CD4-positive, alpha-beta memory T cell (primary cell): ENCODE results near the gene CCDC57. TPM values are rescaled to one million over a fixed set of nuclear protein-coding genes. Genes with fewer than 3 reads are reported as not detected.

ENCODE experiments used
- CTCF ChIA-PET: fragments of 350-600 bp; sonication (Branson Sonifier 250); formaldehyde crosslinking; loops from one replicate; lab custom pipeline; 2021; ENCODE audit warnings: inconsistent platforms; ENCODE audit not compliant: partially characterized antibody; lab: Charles Lee
- POLR2A ChIA-PET: fragments of 350-600 bp; sonication (Branson Sonifier 250); formaldehyde crosslinking; loops from one replicate; lab custom pipeline; 2021; ENCODE audit not compliant: partially characterized antibody; lab: Charles Lee
- DNase-seq, 5 donors: peaks; one replicate each; pipeline versions ENCODE4 v3.0.0 to v3.0.0-alpha.2; 2020 to 2022; ENCODE audit warnings: mixed read lengths in 1 of 5
- H3K27ac ChIP-seq: one replicate; pipeline ENCODE4 v1.7.0; 2013; ENCODE audit warnings: low read depth, low read length
- H3K27me3 ChIP-seq: 2 replicates; pipeline ENCODE4 v1.7.0; 2013; ENCODE audit warnings: mild to moderate bottlenecking, low read length, moderate library complexity; ENCODE audit not compliant: insufficient read depth
- H3K36me3 ChIP-seq: 2 replicates; pipeline ENCODE4 v1.7.0; 2013; ENCODE audit warnings: mild to moderate bottlenecking, low read length, moderate library complexity; ENCODE audit not compliant: insufficient read depth
- H3K4me1 ChIP-seq: 2 replicates; pipeline ENCODE4 v1.7.0; 2013; ENCODE audit warnings: mild to moderate bottlenecking, low read length, moderate library complexity; ENCODE audit not compliant: insufficient read depth
- H3K4me3 ChIP-seq, 2 donors: one replicate each; pipeline ENCODE4 v1.7.0; 2013; ENCODE audit warnings: low read length in 2 of 2, mild to moderate bottlenecking in 1 of 2
- H3K9me3 ChIP-seq, 2 donors: one replicate each; pipeline ENCODE4 v1.7.0; 2013; ENCODE audit warnings: low read length in 2 of 2, control low read depth in 1 of 2; ENCODE audit not compliant: control insufficient read depth in 1 of 2
- H3K27ac Mint-ChIP-seq, 7 donors: one replicate each; pipeline ENCODE4 v1.8.0; 2020 to 2021; ENCODE audit warnings: mixed read lengths in 7 of 7, mild to moderate bottlenecking in 6 of 7, inconsistent platforms in 3 of 7, moderate library complexity in 3 of 7
- H3K27me3 Mint-ChIP-seq, 2 donors: one replicate each; pipeline ENCODE4 v1.8.0; 2020 to 2021; ENCODE audit warnings: mixed read lengths in 2 of 2
- H3K36me3 Mint-ChIP-seq, 2 donors: one replicate each; pipeline ENCODE4 v1.8.0; 2020 to 2021; ENCODE audit warnings: mixed read lengths in 2 of 2, inconsistent platforms in 1 of 2, mild to moderate bottlenecking in 1 of 2
- H3K4me1 Mint-ChIP-seq, 4 donors: one replicate each; pipeline ENCODE4 v1.8.0; 2020 to 2021; ENCODE audit warnings: mixed read lengths in 4 of 4, mild to moderate bottlenecking in 1 of 4
- H3K4me3 Mint-ChIP-seq, 8 donors: one replicate each; pipeline ENCODE4 v1.8.0; 2020 to 2021; ENCODE audit warnings: mixed read lengths in 8 of 8, mild to moderate bottlenecking in 7 of 8, moderate library complexity in 6 of 8, inconsistent platforms in 3 of 8
- H3K9me3 Mint-ChIP-seq, 8 donors: one replicate each; pipeline ENCODE4 v1.8.0; 2020 to 2021; ENCODE audit warnings: mixed read lengths in 8 of 8, mild to moderate bottlenecking in 5 of 8, inconsistent platforms in 3 of 8, moderate library complexity in 1 of 8
- intact Hi-C: fragments of 100-400 bp; cut with micrococcal nuclease; formaldehyde crosslinking; loops from one replicate; pipeline ENCODE4 v1.15.1; 2023
- polyA plus RNA-seq, 2 donors: library from polyadenylated mRNA; unstranded; fragments of 300-500 nt; fragmentation: Illumina TruSeq; gene quantifications; one replicate each; pipeline ENCODE4 v1.2.3, GENCODE V29; 2021
- total RNA-seq, 2 experiments: library from RNA; stranded (reverse); gene quantifications; one replicate each; pipeline ENCODE4 v1.2.3, GENCODE V29; 2021

The CCDC57 gene
- total and polyA plus RNA-seq, 4 experiments from 2014 or later, result 41.6 to 88.7 (median 62.0) TPM

DNA sequence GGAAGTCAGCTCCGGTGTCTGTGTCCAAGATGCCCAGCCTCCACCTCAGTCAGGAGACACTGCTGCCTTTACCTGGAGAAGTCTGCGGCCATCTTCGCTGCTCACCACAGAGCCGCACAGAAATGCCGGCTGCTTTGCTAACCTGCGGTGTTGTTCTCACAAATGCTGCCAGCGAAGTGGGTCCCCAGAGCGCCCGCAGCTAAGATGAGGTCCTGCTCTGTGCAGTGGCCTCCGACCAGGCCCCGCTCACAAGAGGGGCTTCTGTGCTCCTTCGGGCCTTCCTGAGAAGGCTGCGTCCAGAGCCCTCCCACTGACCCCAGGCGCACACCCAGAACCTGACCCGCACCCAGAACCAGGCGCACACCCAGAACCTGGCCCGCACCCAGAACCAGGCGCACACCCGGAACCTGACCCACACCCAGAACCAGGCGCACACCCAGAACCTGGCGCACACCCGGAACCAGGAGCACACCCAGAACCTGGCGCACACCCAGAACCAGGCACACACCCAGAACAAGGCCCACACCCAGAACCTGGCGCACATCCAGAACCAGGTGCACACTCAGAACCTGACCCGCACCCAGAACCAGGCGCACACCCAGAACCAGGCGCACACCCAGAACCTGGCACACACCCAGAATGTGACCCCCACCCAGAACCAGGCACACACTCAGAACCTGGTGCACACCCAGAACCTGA, 63.1 kb downstream of the CCDC57 start:
- no peaks in the 10 kb centered on the region for H3K9me3 ChIP-seq
- H3K4me3 ChIP-seq, result no peak overlapping the region
- H3K27ac Mint-ChIP-seq, result no peak overlapping the region
- ChIA-PET CTCF (no interaction called here), POLR2A (no interaction called here)
- intact Hi-C loops, result loop anchor here (5.0 kb wide), 1 partner anchor 187 kb away; the partner anchor contains the start of gene NOTUM
- H3K4me1 ChIP-seq, result peaks cover 9% of the 10 kb centered on the region
- H3K36me3 ChIP-seq, result no peaks in the 10 kb centered on the region
- H3K36me3 Mint-ChIP-seq, result peaks cover 8 to 9% of the 10 kb centered on the region in 2 donors
- H3K27me3 ChIP-seq, result no peaks in the 10 kb centered on the region
- H3K27me3 Mint-ChIP-seq, result no peaks in the 10 kb centered on the region
- peaks cover 5 to 6% (median 6%) of the 10 kb centered on the region in 4 donors for H3K4me1 Mint-ChIP-seq
- H3K27ac ChIP-seq, result no peak overlapping the region
- H3K4me3 Mint-ChIP-seq, result no peak overlapping the region
- no peak for DNase-seq
- no peaks in the 10 kb centered on the region for H3K9me3 Mint-ChIP-seq

DNA sequence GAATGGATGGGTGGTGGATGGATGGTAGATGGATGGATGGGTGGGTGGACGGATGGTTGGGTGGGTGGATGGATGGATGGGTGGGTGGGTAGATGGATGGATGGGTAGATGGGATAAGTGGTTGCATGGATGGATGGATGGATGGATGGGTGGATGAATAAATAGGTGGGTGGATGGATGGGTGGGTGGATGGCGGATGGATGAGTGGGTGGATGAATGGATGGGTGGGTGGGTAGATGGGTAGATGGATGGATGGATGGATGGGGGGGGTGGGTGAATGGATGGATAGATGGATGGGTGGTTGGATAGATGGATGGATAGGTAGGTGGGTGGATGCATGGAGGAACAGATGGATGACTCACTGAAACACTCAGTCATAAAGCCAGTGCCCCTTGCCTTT, 63.6 kb downstream of the CCDC57 start:
- intact Hi-C loops, result no loop called here
- Histone ChIP-seq H3K36me3 (no peaks in the 10 kb centered on the region), H3K9me3 (no peaks in the 10 kb centered on the region), H3K4me3 (no peak overlapping the region), H3K4me1 (peaks cover 6% of the 10 kb centered on the region), H3K27ac (no peak overlapping the region), H3K27me3 (no peaks in the 10 kb centered on the region)
- H3K27ac Mint-ChIP-seq, result no peak overlapping the region
- DNase-seq, result no peak
- peaks cover 5 to 6% (median 5%) of the 10 kb centered on the region in 4 donors for H3K4me1 Mint-ChIP-seq
- POLR2A ChIA-PET, result no interaction called here
- CTCF ChIA-PET, result no interaction called here
- no peaks in the 10 kb centered on the region for H3K27me3 Mint-ChIP-seq
- peaks cover 8 to 9% of the 10 kb centered on the region in 2 donors for H3K36me3 Mint-ChIP-seq
- H3K9me3 Mint-ChIP-seq, result no peaks in the 10 kb centered on the region
- no peak overlapping the region for H3K4me3 Mint-ChIP-seq

DNA sequence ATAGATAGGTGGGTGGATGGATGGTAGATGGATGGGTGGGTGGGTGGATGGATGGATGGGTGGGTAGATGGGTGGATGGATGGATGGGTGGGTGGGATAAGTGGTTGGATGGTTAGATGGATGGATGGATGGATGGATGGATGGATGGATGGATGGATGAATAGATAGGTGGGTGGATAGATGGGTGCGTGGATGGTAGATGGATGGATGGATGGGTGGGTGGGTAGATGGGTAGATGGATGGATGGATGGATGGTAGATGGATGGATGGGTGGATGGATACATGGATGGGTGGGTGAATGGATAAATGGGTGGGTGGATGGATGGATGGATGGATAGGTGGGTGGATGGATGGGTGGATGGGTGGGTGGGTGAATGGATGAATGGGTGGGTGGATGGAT, 64.6 kb downstream of the CCDC57 start:
- CTCF ChIA-PET, result no interaction called here
- H3K9me3 ChIP-seq, result no peaks in the 10 kb centered on the region

DNA sequence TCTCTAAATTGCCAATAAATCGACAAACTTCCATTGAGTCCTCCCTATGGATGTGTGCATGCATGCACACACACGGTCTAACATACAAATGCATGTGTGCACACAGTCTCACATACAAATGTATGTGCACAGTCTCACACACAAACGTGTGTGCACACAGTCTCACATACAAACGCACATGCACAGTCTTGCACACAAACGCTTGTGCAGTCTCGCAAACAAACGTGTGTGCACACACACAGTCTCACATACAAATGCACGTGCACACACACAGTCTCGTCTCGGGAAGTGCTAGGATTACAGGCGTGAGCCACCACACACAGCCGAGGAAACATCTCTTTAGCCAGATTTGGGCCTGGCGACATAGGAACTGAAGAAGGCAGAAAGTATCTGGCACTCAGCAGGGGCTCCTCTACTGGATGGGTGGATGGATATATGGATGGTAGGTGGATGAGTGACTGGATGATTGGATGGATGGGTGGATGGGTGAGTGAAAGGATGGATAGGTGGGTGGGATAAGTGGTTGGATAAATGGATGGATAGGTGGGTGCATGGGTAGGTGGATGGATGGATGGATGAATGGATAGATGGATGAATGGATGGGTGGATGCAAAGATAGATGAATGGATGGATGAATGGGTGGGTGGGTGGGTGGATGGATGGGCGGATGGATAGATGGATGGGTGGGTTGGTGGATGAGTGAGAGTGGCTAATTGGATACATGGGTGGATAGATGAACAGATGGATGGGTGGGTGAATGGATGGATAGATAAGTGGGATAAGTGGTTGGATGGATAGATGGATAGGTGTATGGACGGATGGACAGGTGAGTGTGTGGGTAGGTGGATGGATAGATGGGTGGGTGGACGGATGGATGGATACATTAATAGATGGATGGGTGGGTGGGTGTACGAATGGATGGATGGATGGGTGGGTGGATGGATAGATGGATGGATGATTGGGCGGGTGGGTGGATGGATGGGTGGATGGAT, 65.7 kb downstream of the CCDC57 start:
- Histone ChIP-seq H3K36me3 (no peaks in the 10 kb centered on the region), H3K27me3 (no peaks in the 10 kb centered on the region), H3K9me3 (no peaks in the 10 kb centered on the region), H3K4me1 (no peaks in the 10 kb centered on the region), H3K27ac (no peak overlapping the region), H3K4me3 (no peak overlapping the region)
- no peaks in the 10 kb centered on the region for H3K9me3 Mint-ChIP-seq
- H3K36me3 Mint-ChIP-seq, result peaks cover 6 to 9% of the 10 kb centered on the region in 2 donors
- no peak overlapping the region for H3K4me3 Mint-ChIP-seq
- no peak for DNase-seq
- H3K27me3 Mint-ChIP-seq, result no peaks in the 10 kb centered on the region
- intact Hi-C loops, result no loop called here
- CTCF ChIA-PET, result interaction anchor here (2.4 kb wide), 1 partner anchor 109 kb away, joined by 7 read pairs; the partner anchor contains the start of gene DCXR
- POLR2A ChIA-PET, result no interaction called here
- H3K27ac Mint-ChIP-seq, result peak overlapping the region in 2 of 7 donors; percentile 13 to 57
- no peaks in the 10 kb centered on the region for H3K4me1 Mint-ChIP-seq

More for the DNA sequence above, 64.6 kb downstream of the CCDC57 start:
- Histone ChIP-seq H3K4me1 (no peaks in the 10 kb centered on the region), H3K27ac (no peak overlapping the region), H3K27me3 (no peaks in the 10 kb centered on the region), H3K36me3 (no peaks in the 10 kb centered on the region), H3K4me3 (no peak overlapping the region)
- no peaks in the 10 kb centered on the region for H3K27me3 Mint-ChIP-seq
- intact Hi-C loops, result no loop called here
- H3K36me3 Mint-ChIP-seq, result peaks cover 6 to 9% of the 10 kb centered on the region in 2 donors
- POLR2A ChIA-PET, result no interaction called here
- no peak overlapping the region for H3K27ac Mint-ChIP-seq
- DNase-seq, result no peak
- no peak overlapping the region for H3K4me3 Mint-ChIP-seq
- H3K9me3 Mint-ChIP-seq, result no peaks in the 10 kb centered on the region
- no peaks in the 10 kb centered on the region for H3K4me1 Mint-ChIP-seq

DNA sequence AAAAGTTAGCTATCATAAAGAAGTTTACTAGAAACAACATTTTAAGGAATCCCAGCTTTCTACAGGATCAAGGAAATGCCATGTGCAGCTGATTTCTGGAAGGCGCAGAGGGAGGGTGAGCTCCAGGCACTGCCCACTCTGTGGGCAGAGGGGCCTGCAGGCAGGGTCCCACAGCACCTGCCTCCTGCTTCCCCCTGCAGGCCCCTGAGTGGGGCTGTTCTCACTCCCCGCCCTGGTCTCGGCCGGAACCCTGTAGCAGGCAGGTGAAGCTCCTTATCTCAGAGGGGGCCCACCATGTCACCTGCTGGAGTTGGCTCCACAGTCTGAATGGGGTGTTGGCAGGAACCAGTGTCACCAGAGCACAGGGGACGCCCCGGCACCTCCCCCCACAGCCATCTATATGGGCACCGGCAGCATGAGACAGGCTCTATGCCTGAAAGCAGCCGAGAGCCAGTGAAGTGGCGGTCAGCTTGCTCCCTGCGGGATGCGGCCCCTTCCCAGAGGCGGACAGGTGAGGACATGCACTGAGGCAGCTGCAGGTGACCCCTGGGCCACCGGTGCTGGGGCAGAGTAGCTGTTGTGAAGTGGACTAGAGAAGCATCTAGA, 67.0 kb downstream of the CCDC57 start:
- H3K27me3 Mint-ChIP-seq, result no peaks in the 10 kb centered on the region

DNA sequence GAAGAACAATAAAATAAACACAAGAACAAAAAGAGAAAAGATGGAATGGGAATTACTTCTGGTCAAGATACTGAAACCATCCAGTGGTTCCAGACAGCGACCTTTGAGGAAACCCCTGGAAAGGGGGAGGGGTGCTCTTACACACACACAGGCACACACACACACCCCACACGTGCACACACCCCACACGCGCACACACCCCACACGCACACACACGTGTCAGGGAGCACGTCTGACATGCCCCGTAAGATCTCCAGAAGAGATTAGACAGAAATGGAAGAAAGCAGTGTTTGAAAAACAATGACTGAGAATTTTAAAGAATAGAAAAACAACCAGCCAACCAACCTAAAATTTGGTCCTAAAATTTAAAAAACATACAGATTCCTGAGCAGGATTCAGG, 69.3 kb downstream of the CCDC57 start:
- peak overlapping the region in 4 of 7 donors; percentile 9 to 77 (median 54) for H3K27ac Mint-ChIP-seq
- no peaks in the 10 kb centered on the region for H3K9me3 Mint-ChIP-seq
- Histone ChIP-seq H3K4me1 (no peaks in the 10 kb centered on the region), H3K4me3 (no peak overlapping the region), H3K27ac (no peak overlapping the region), H3K27me3 (no peaks in the 10 kb centered on the region), H3K9me3 (no peaks in the 10 kb centered on the region), H3K36me3 (no peaks in the 10 kb centered on the region)
- no peak for DNase-seq
- ChIA-PET CTCF (interaction anchor here (1.0 to 1.4 kb wide), 2 partner anchors 11 to 113 kb away, joined by 3 to 4 read pairs; no protein-coding TSS in a partner anchor), POLR2A (interaction anchor here (1.3 kb wide), 1 partner anchor 17 kb away, joined by 5 read pairs; no protein-coding TSS in a partner anchor)
- H3K36me3 Mint-ChIP-seq, result peaks cover 6 to 11% of the 10 kb centered on the region in 2 donors
- H3K27me3 Mint-ChIP-seq, result no peaks in the 10 kb centered on the region
- H3K4me3 Mint-ChIP-seq, result no peak overlapping the region
- H3K4me1 Mint-ChIP-seq, result no peaks in the 10 kb centered on the region
- intact Hi-C loops, result no loop called here

More for the DNA sequence above, 67.0 kb downstream of the CCDC57 start:
- no peaks in the 10 kb centered on the region for H3K27me3 ChIP-seq
- intact Hi-C loops, result no loop called here
- POLR2A ChIA-PET, result interaction anchor here (0.8 to 0.9 kb wide), 2 partner anchors 80 to 123 kb away, joined by 3 to 4 read pairs; partner anchors contain the start of genes CENPX, DUS1L and LRRC45
- H3K36me3 ChIP-seq, result no peaks in the 10 kb centered on the region
- DNase-seq, result no peak
- Mint-ChIP-seq H3K36me3 (peaks cover 6 to 11% of the 10 kb centered on the region in 2 donors), H3K4me3 (no peak overlapping the region), H3K27ac (no peak overlapping the region), H3K4me1 (no peaks in the 10 kb centered on the region), H3K9me3 (no peaks in the 10 kb centered on the region)
- CTCF ChIA-PET, result interaction anchor here (1.0 to 2.4 kb wide), 3 partner anchors 11 to 115 kb away, joined by 3 to 7 read pairs (median 7); partner anchors contain the start of gene DCXR
- H3K4me1 ChIP-seq, result no peaks in the 10 kb centered on the region
- H3K27ac ChIP-seq, result no peak overlapping the region
- H3K9me3 ChIP-seq, result no peaks in the 10 kb centered on the region
- no peak overlapping the region for H3K4me3 ChIP-seq
